ENCODE results near the gene PRM1.

DNA sequence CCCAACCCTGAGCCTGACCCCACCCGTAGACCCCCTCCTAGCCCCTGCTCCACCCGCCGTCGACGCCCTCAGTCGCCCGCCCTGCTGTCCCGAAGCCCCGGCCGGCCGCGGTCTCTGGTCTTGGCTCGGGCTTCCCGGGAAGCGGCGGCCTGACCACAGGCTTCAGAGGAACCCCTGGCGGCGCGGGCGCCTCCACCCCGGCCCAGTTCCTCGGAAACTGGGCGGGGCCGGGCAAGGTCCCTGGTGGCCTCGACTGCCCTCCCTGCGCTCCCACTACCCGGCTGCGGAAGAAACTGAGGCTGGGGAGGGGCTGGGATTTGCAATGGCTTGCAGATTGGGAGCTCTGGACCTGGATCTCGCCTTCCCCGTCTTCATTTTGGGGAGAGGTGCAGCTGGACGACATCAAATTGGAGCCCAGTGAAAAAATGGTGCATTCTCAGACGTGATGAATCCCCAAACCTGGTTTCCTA lies 24.4 kb downstream of the PRM1 start:
- TF ChIP-seq, protein P1, sequence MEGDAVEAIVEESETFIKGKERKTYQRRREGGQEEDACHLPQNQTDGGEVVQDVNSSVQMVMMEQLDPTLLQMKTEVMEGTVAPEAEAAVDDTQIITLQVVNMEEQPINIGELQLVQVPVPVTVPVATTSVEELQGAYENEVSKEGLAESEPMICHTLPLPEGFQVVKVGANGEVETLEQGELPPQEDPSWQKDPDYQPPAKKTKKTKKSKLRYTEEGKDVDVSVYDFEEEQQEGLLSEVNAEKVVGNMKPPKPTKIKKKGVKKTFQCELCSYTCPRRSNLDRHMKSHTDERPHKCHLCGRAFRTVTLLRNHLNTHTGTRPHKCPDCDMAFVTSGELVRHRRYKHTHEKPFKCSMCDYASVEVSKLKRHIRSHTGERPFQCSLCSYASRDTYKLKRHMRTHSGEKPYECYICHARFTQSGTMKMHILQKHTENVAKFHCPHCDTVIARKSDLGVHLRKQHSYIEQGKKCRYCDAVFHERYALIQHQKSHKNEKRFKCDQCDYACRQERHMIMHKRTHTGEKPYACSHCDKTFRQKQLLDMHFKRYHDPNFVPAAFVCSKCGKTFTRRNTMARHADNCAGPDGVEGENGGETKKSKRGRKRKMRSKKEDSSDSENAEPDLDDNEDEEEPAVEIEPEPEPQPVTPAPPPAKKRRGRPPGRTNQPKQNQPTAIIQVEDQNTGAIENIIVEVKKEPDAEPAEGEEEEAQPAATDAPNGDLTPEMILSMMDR (IDR thresholded peaks at IDR 0.05): no peak
- TF ChIP-seq POLR2A (IDR thresholded peaks at IDR 0.05): no peak
